Epithelial cell of esophagus (primary cell): Measurements from ENCODE around the gene MEGF11.

Experiments used
- DNase-seq: peaks from one replicate; pipeline ENCODE4 v3.0.0; 2010; ENCODE audit warnings: low read depth
- H3K4me3 ChIP-seq: 2 replicates; pipeline ENCODE4 v1.5.1; 2011; ENCODE audit warnings: mild to moderate bottlenecking, low read length, control low read depth
- CTCF ChIP-seq: IDR thresholded peaks from 2 replicates; pipeline ENCODE4 v1.5.1; 2011; ENCODE audit warnings: low read depth, mild to moderate bottlenecking, low read length, control low read depth, inconsistent platforms; ENCODE audit not compliant: insufficient read depth; ENCODE audit errors: missing control alignments

MEGF11 gene

GRCh38 chr15:66135664-66136063, 117.9 kb downstream of the MEGF11 start:
- H3K4me3 ChIP-seq, result no peak overlapping the region
- TF ChIP-seq CTCF, result no peak
- no peak for DNase-seq

- no peak for TF ChIP-seq CTCF
These were observed 119.3 kb downstream of the MEGF11 start for GRCh38 chr15:66134284-66134683.

GRCh38 chr15:66133247-66133885, 120.2 kb downstream of the MEGF11 start:
- TF ChIP-seq CTCF, result no peak
- no peak for DNase-seq
- no peak overlapping the region for H3K4me3 ChIP-seq

More at GRCh38 chr15:66134284-66134683, 119.3 kb downstream of the MEGF11 start:
- DNase-seq, result no peak
- no peak overlapping the region for H3K4me3 ChIP-seq

GRCh38 chr15:66132251-66132816, 121.2 kb downstream of the MEGF11 start:
- no peak for DNase-seq
- no peak overlapping the region for H3K4me3 ChIP-seq
- no peak for TF ChIP-seq CTCF

GRCh38 chr15:66131831-66132230, 121.7 kb downstream of the MEGF11 start:
- DNase-seq, result no peak
- no peak overlapping the region for H3K4me3 ChIP-seq
- TF ChIP-seq CTCF, result no peak

GRCh38 chr15:66131200-66131599, 122.3 kb downstream of the MEGF11 start:
- no peak for DNase-seq

More at GRCh38 chr15:66131200-66131599, 122.3 kb downstream of the MEGF11 start:
- no peak for TF ChIP-seq CTCF
- no peak overlapping the region for H3K4me3 ChIP-seq
